Measurements from ENCODE around the gene PAFAH1B1. TPM values are rescaled to one million over a fixed set of nuclear protein-coding genes. Genes with fewer than 3 reads are reported as not detected.

Gene PAFAH1B1
- polyA plus RNA-seq, 6 donors from 2014 or later: 9.0 to 16.2 (median 12.2) TPM

GRCh38 chr17:2700030-2700490 is 106.6 kb downstream of the PAFAH1B1 start:
- Mint-ChIP-seq H3K4me3 (no peak overlapping the region), H3K27me3 (no peaks in the 10 kb centered on the region), H3K9me3 (no peaks in the 10 kb centered on the region), H3K4me1 (peaks cover 0 to 8% (median 5%) of the 10 kb centered on the region in 3 donors), H3K27ac (peak overlapping the region in 1 of 6 donors; percentile 51), H3K36me3 (no peaks in the 10 kb centered on the region)
- ATAC-seq (ENCODE audit: low read depth in 2 of 2) (no peak), DNase-seq (no peak)

GRCh38 chr17:2700491-2701141 is 107.2 kb downstream of the PAFAH1B1 start:
- Mint-ChIP-seq H3K27me3 (no peaks in the 10 kb centered on the region), H3K9me3 (no peaks in the 10 kb centered on the region), H3K4me3 (no peak overlapping the region), H3K4me1 (peaks cover 3 to 13% (median 11%) of the 10 kb centered on the region in 3 donors), H3K36me3 (no peaks in the 10 kb centered on the region), H3K27ac (no peak overlapping the region)
- DNase-seq (no peak), ATAC-seq (ENCODE audit: low read depth in 2 of 2) (no peak)

GRCh38 chr17:2701161-2701995 is 107.9 kb downstream of the PAFAH1B1 start:
- H3K4me1 Mint-ChIP-seq: peaks cover 9 to 14% (median 14%) of the 10 kb centered on the region in 3 donors
- no peak overlapping the region for H3K27ac Mint-ChIP-seq
- no peaks in the 10 kb centered on the region for H3K27me3 Mint-ChIP-seq
- no peak for DNase-seq
- H3K9me3 Mint-ChIP-seq: no peaks in the 10 kb centered on the region
- H3K36me3 Mint-ChIP-seq: no peaks in the 10 kb centered on the region
- ATAC-seq (ENCODE audit: low read depth in 2 of 2): no peak
- no peak overlapping the region for H3K4me3 Mint-ChIP-seq

- no peak overlapping the region for H3K27ac Mint-ChIP-seq
- H3K4me1 Mint-ChIP-seq: peaks cover 12 to 22% (median 13%) of the 10 kb centered on the region in 3 donors
- no peak overlapping the region for H3K4me3 Mint-ChIP-seq
- no peaks in the 10 kb centered on the region for H3K27me3 Mint-ChIP-seq
- H3K36me3 Mint-ChIP-seq: no peaks in the 10 kb centered on the region
- H3K9me3 Mint-ChIP-seq: no peaks in the 10 kb centered on the region
- ATAC-seq (ENCODE audit: low read depth in 2 of 2): no peak
- no peak for DNase-seq
Measured at GRCh38 chr17:2701996-2702741, 108.7 kb downstream of the PAFAH1B1 start.

- no peak for DNase-seq
- Mint-ChIP-seq H3K4me1 (peaks cover 13 to 24% (median 15%) of the 10 kb centered on the region in 3 donors), H3K4me3 (no peak overlapping the region), H3K9me3 (no peaks in the 10 kb centered on the region), H3K36me3 (no peaks in the 10 kb centered on the region), H3K27me3 (no peaks in the 10 kb centered on the region), H3K27ac (no peak overlapping the region)
- no peak for ATAC-seq (ENCODE audit: low read depth in 2 of 2)
Measured at GRCh38 chr17:2703181-2703580, 109.7 kb downstream of the PAFAH1B1 start.

- DNase-seq (no peak), ATAC-seq (ENCODE audit: low read depth in 2 of 2) (no peak)
- Mint-ChIP-seq H3K27ac (no peak overlapping the region), H3K4me1 (peaks cover 16 to 28% (median 19%) of the 10 kb centered on the region in 3 donors), H3K9me3 (no peaks in the 10 kb centered on the region), H3K4me3 (no peak overlapping the region), H3K27me3 (no peaks in the 10 kb centered on the region), H3K36me3 (no peaks in the 10 kb centered on the region)
Measured at GRCh38 chr17:2703606-2704005, 110.2 kb downstream of the PAFAH1B1 start.

GRCh38 chr17:2704031-2704889 is 110.8 kb downstream of the PAFAH1B1 start:
- H3K36me3 Mint-ChIP-seq: no peaks in the 10 kb centered on the region
- H3K27ac Mint-ChIP-seq: peak overlapping the region in 1 of 6 donors; percentile 83
- no peak for DNase-seq
- ATAC-seq (ENCODE audit: low read depth in 2 of 2): no peak
- H3K9me3 Mint-ChIP-seq: no peaks in the 10 kb centered on the region
- H3K4me1 Mint-ChIP-seq: peaks cover 21 to 35% (median 26%) of the 10 kb centered on the region in 3 donors
- no peak overlapping the region for H3K4me3 Mint-ChIP-seq
- H3K27me3 Mint-ChIP-seq: no peaks in the 10 kb centered on the region

- no peak for ATAC-seq (ENCODE audit: low read depth in 2 of 2)
Measured at GRCh38 chr17:2704890-2705248, 111.4 kb downstream of the PAFAH1B1 start.

GRCh38 chr17:2705263-2705662 is 111.8 kb downstream of the PAFAH1B1 start:
- ATAC-seq (ENCODE audit: low read depth in 2 of 2) (no peak), DNase-seq (no peak)
- no peaks in the 10 kb centered on the region for H3K27me3 Mint-ChIP-seq
- peak overlapping the region in 3 of 6 donors; percentile 2 to 83 (median 70) for H3K27ac Mint-ChIP-seq
- H3K4me1 Mint-ChIP-seq: peaks cover 31 to 45% (median 36%) of the 10 kb centered on the region in 3 donors
- no peak overlapping the region for H3K4me3 Mint-ChIP-seq
- no peaks in the 10 kb centered on the region for H3K9me3 Mint-ChIP-seq
- no peaks in the 10 kb centered on the region for H3K36me3 Mint-ChIP-seq

More at GRCh38 chr17:2704890-2705248, 111.4 kb downstream of the PAFAH1B1 start:
- H3K4me3 Mint-ChIP-seq: no peak overlapping the region
- H3K27ac Mint-ChIP-seq: peak overlapping the region in 3 of 6 donors; percentile 59 to 93 (median 83)
- H3K4me1 Mint-ChIP-seq: peaks cover 28 to 41% (median 32%) of the 10 kb centered on the region in 3 donors
- no peaks in the 10 kb centered on the region for H3K36me3 Mint-ChIP-seq
- H3K27me3 Mint-ChIP-seq: no peaks in the 10 kb centered on the region
- H3K9me3 Mint-ChIP-seq: no peaks in the 10 kb centered on the region
- DNase-seq: no peak

- no peaks in the 10 kb centered on the region for H3K36me3 Mint-ChIP-seq
- ATAC-seq (ENCODE audit: low read depth in 2 of 2) (no peak), DNase-seq (no peak)
- no peaks in the 10 kb centered on the region for H3K27me3 Mint-ChIP-seq
- H3K27ac Mint-ChIP-seq: peak overlapping the region in 4 of 6 donors; percentile 57 to 83 (median 83)
- H3K4me3 Mint-ChIP-seq: peak overlapping the region in 1 of 8 donors; percentile 40
- no peaks in the 10 kb centered on the region for H3K9me3 Mint-ChIP-seq
- peaks cover 36 to 51% (median 42%) of the 10 kb centered on the region in 3 donors for H3K4me1 Mint-ChIP-seq
Measured at GRCh38 chr17:2705888-2706795, 112.7 kb downstream of the PAFAH1B1 start.

GRCh38 chr17:2706911-2707510 is 113.6 kb downstream of the PAFAH1B1 start:
- peaks cover 37 to 54% (median 44%) of the 10 kb centered on the region in 3 donors for H3K4me1 Mint-ChIP-seq
- ATAC-seq (ENCODE audit: low read depth in 2 of 2) (no peak), DNase-seq (no peak)
- H3K36me3 Mint-ChIP-seq: no peaks in the 10 kb centered on the region
- peak overlapping the region in 1 of 6 donors; percentile 83 for H3K27ac Mint-ChIP-seq
- H3K9me3 Mint-ChIP-seq: no peaks in the 10 kb centered on the region
- H3K27me3 Mint-ChIP-seq: no peaks in the 10 kb centered on the region
- H3K4me3 Mint-ChIP-seq: no peak overlapping the region
